ENCODE data around the gene DGLUCY.
"Not testable (repeated sequence)": the region's sequence is repeated elsewhere in the genome, so short reads cannot be mapped to it uniquely, and the experiment has no call there.

Gene DGLUCY

DNA sequence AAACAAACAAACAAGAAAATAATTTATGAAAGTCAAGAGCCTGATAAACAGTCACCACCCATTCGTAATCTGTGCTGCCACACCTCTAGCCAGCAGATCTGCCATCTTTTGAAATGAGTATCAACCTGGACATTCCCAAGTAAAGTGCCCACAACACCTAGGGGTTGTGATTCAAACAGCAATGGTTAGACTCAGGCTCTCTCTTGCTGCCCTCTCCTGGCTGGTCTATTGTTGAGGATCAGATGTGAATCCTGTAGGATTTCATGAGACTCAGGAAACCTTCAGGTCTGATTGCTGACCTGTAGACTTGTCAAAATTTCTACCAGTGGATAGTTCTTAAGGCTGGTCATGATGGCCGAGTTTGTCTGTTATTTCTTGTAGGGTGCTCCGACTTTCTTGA lies 26.8 kb downstream of the DGLUCY start:
- DNase-seq = no peak

DNA sequence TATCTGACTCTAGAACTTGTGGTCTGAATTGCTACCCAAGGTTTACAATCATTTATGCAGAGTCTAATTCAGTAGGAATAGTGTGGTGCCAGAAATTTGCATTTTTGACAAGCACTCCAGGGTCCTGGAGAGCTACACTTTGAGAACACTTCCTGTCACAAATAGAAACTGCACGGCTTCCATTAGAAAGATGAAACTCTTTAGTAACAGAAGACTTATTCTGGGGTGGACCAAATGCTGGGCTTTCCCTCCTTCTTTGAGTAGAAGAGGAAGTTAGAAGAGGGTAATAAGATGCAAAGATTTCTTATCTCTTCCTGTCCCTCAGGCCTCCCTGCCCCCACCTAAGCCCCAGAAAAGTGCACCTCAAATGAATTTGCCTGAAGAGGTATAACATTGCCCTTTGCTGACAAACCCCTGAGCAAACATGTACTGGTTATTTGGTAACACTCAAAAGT lies 28.4 kb downstream of the DGLUCY start:
- peak in 1 of 2 donors; percentile 8 for DNase-seq

DNA sequence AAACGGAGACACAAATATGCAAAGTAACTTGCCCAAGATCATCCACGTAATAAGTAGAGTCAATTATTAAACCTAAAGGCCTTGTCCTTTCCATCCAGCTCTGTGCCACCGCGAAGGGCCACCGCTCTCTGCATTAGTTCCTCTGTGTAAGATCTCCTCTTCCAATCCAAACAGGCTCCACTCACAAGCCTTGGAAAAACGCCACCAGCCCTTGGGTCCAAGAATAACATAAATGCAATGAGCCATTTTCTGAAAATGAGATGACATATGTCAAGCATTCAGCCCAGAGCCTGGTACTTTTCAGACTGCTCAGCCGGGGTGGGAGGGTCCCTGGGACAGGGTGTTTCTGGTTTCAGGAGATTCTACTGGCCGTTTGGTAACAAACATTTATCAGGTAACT lies 30.0 kb downstream of the DGLUCY start:
- no peak for DNase-seq

DNA sequence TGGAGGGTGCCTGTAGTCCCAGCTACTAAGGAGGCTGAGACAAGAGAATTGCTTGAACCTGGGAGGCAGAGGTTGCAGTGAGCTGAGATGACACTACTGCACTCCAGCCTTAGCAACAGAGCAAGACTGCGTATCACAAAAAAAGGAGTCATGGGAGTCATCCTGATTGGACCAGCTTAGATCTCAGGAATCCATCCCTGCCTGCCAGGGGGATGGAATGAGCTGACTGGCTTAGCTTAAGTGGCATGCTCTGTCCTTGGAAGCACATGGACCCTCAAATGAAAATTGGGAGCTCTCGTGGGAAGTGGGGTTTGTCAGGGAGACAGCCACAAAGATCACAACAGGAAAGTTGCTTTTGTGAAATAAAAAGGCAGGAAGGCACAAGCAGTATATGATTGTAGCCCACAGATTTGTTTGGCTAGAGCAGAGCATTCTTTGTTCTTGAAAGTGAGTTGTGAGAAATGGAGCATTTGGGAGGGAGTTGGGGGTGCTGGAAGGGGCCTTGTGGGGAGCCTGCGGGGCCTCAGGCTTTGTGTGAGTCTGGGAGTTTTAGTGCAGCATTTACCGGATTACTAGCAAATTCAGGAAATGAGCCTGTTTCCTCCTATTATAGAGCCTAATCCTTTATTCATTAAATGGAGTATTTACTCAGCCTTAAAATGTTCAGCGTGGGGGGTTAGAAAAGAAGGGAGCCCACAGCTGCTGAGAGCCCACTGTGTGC lies 30.7 kb downstream of the DGLUCY start:
- DNase-seq = no peak

- no peak for DNase-seq
Measured at GRCh38 chr14:91145391-91146160, 31.7 kb downstream of the DGLUCY start.

GRCh38 chr14:91146661-91147060 lies 32.8 kb downstream of the DGLUCY start:
- no peak for DNase-seq

DNA sequence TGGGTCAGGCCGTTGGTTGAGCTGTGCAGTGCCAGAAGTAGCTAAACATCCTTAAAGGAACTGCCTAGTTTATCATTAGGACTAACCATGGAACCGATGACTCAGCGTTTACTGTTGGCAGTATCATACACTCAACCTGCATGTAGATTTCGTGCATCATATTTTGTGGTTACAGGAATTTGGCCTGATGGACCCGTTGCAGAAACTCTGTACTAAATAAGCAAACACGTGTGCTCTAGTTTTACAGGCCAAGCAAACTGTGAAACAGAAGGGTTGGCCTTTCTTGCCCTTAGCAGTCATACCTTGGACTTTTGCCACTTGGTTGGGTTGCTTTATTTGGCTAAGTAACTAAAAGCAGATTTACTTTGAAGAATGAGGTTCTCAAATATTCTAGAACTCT lies 35.6 kb downstream of the DGLUCY start:
- DNase-seq = no peak

GRCh38 chr14:91152499-91152898 lies 38.6 kb downstream of the DGLUCY start:
- peak; percentile 29 to 32 for DNase-seq

- DNase-seq = no peak
Measured at GRCh38 chr14:91153360-91153759, 39.5 kb downstream of the DGLUCY start.

GRCh38 chr14:91154851-91155625 lies 41.2 kb downstream of the DGLUCY start:
- no peak for DNase-seq

DNA sequence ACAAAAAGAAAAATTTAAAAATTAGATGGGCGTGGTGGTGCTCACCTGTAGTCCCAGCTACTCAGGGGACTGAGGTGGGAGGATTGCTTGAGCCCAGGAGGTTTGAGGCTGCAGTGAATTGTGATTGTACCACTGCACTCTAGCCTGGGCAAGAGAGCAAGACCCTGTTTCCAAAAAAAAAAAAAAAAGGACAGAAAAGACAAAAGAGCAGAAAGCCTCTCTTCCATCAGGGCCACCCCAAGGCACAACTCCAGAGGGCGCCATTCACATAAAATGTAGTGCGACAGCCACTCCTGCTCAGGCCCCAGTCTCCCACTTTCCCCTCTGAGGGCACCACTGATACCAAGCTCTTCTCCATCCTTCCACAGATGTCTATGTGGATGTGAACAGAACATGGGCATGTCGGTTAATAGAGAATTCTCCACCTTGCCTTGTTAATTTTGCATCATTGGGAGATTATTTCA lies 41.8 kb downstream of the DGLUCY start:
- DNase-seq = no peak

- DNase-seq = not testable (repeated sequence)
Measured at GRCh38 chr14:91156142-91156666, 42.3 kb downstream of the DGLUCY start.

- not testable (repeated sequence) for DNase-seq
Measured at GRCh38 chr14:91156877-91157276, 43.0 kb downstream of the DGLUCY start.

DNA sequence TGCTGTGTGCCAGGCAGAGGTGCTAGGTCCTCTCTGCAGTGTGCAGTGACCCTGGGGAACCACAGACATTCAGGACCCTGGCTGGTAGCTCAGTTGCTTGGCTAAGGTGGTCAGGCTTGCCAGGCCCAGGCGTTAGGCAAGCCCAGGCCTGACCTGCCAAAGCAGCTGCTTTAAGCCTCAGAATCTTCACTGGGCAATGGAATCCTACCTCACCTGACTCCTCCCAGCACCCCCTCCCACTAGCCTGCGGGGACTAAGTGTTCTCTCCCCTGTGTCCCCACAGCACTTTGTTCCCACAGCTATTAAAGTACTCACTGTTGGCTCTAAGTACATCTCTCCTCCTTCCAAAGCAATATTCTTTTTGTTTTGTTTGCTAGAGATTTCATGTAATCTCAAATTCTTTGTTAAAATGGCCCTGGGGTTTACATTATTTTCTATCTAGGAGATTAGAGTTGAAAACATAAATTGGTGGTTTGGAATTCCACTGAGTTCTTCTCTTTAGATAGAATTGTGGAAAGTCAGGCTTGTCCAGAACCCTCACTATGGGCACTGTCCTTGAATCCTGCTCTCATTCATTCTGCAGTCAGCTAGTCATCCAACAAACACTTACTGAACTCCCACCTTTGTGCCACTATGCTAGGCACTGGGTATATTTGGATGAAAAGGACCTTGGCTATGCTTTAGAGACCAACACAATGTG lies 44.4 kb downstream of the DGLUCY start:
- no peak for DNase-seq

DNA sequence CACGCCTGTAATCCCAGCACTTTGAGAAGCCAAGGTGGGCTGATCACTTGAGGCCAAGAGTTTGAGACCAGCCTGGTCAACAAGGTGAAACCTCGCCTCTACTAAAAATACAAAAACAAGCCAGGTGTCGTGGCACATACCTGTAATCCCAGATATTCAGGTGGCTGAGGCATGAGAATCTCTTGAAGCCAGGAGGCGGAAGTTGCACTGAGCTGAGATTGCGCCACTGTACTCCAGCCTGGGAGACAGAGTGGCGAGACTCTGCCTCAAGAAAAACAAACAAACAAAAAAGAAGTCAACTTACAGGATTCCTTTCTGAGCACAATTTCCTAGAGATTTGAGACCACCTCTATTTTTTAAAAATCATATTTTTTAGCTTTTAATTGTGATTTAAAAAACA lies 45.3 kb downstream of the DGLUCY start:
- DNase-seq = no peak

GRCh38 chr14:91159906-91160305 lies 46.0 kb downstream of the DGLUCY start:
- no peak for DNase-seq

DNA sequence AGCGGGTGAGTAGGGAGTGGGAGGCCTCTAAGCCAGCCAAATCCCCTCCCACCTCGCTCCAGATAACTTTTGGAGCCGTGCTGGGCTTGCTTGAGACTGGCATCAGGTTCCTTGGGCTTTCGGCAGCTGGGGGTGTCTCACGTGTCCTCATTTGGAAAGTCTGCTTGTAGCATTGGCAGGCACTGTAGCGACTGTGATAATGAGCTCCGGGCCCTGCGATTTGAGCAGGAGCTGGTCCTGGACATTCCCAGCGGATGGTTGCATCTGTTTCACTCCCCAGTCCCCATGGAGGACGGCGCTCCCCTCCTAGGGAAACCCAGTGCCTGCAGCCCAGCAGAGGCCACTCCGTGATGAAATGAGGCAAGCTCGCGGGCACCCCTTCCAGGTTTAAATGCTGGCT lies 49.4 kb downstream of the DGLUCY start:
- no peak for DNase-seq

DNA sequence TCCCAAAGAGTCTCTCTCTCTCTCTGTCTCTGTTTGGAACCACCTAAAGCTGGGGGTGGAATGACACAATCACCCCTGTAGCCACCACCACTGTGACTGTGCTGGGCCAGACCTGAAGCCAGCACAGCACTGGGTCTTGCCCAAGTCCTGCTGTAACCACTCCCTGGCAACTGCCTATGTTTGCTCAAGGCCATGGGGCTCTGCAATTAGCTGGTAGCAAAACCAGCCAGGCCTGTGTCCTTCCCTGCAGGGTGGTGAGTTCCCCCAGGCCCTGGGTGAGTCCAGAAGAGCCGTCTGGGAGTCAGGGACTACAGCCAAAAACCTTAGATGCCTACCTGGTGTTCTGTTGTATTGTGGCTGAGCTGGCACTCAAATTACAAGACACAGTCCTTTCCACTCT lies 50.8 kb downstream of the DGLUCY start:
- peak in 1 of 2 donors; percentile 9 for DNase-seq

DNA sequence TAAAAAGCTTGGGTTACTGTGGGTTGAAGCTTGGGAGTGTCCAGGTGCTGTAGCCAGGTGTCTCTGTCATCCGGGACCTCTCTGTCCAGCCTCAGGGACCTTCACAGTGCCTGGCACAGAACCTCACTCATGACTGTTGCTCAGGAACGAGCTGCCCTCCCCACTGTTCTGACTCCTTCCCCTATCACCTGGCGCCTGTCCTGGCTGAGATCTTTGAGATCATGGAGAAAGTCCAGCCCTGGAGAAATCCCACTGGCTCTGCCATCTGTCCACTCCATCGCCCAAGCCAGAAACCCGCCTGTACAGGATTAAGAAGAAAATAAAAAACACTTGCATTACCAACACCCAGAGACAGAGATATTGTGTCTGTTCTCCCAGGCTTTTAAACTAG lies 53.5 kb downstream of the DGLUCY start:
- no peak for DNase-seq

- DNase-seq = no peak
Measured at GRCh38 chr14:91169951-91170350, 56.1 kb downstream of the DGLUCY start.

GRCh38 chr14:91170504-91171121 lies 56.7 kb downstream of the DGLUCY start:
- no peak for DNase-seq

- no peak for DNase-seq
Measured at GRCh38 chr14:91171291-91171690, 57.4 kb downstream of the DGLUCY start.
